OCI-LY1 (cell line): ENCODE measurements around the gene KCNMA1.

Experiments
- H2AFZ ChIP-seq: fragments of 200-600 bp; sonication (generic), shearing (Covaris generic); 2 replicates; pipeline ENCODE4 v1.6.0; 2014; ENCODE audit warnings: antibody characterized with exemption, mild to moderate bottlenecking, low read length
- H3F3A ChIP-seq: fragments of 200-600 bp; sonication (generic), shearing (Covaris generic); 2 replicates; pipeline ENCODE4 v1.6.0; 2014; ENCODE audit warnings: mild to moderate bottlenecking, antibody characterized with exemption, low read length, moderate library complexity; ENCODE audit not compliant: insufficient read depth
- H3K27ac ChIP-seq: fragments of 200-600 bp; sonication (generic); 2 replicates; pipeline ENCODE4 v1.5.1; 2014; ENCODE audit warnings: low read length, mixed run types, mild to moderate bottlenecking, low read depth; ENCODE audit not compliant: poor library complexity, severe bottlenecking
- H3K27me3 ChIP-seq: fragments of 200-600 bp; sonication (generic); 2 replicates; pipeline ENCODE4 v1.6.0; 2014; ENCODE audit warnings: antibody characterized with exemption, mild to moderate bottlenecking, low read length, moderate library complexity; ENCODE audit not compliant: insufficient read depth
- H3K36me3 ChIP-seq: fragments of 200-600 bp; sonication (generic); 2 replicates; pipeline ENCODE4 v1.6.1; 2014; ENCODE audit warnings: mild to moderate bottlenecking, antibody characterized with exemption, low read length, moderate library complexity, mixed read lengths; ENCODE audit not compliant: insufficient read depth
- H3K4me1 ChIP-seq: fragments of 200-600 bp; sonication (generic); 2 replicates; pipeline ENCODE4 v1.5.1; 2014; ENCODE audit warnings: mild to moderate bottlenecking, low read length, moderate library complexity; ENCODE audit not compliant: insufficient read depth, severe bottlenecking
- H3K4me2 ChIP-seq: fragments of 200-600 bp; sonication (generic), shearing (Covaris generic); 2 replicates; pipeline ENCODE4 v1.6.1; 2014; ENCODE audit warnings: low read length
- H3K4me3 ChIP-seq: fragments of 200-600 bp; sonication (generic); 2 replicates; pipeline ENCODE4 v1.5.1; 2014; ENCODE audit warnings: low read length, low read depth, mild to moderate bottlenecking, mixed read lengths; ENCODE audit not compliant: poor library complexity, severe bottlenecking
- H3K79me2 ChIP-seq: fragments of 200-600 bp; shearing (Covaris generic); 2 replicates; pipeline ENCODE4 v1.6.1; 2016; ENCODE audit warnings: mixed run types, low read length, mixed read lengths; ENCODE audit not compliant: insufficient read depth
- H3K9ac ChIP-seq: fragments of 200-600 bp; sonication (generic), shearing (Covaris generic); 2 replicates; pipeline ENCODE4 v1.6.1; 2014; ENCODE audit warnings: mild to moderate bottlenecking, low read length, mixed read lengths
- H3K9me2 ChIP-seq: fragments of 200-600 bp; sonication (generic), shearing (Covaris generic); 2 replicates; pipeline ENCODE4 v1.6.1; 2014; ENCODE audit warnings: low read depth, mild to moderate bottlenecking, low read length, mixed read lengths
- H3K9me3 ChIP-seq: fragments of 200-600 bp; shearing (Covaris generic); 2 replicates; pipeline ENCODE4 v1.6.1; 2014; ENCODE audit warnings: low read length, mixed read lengths
- H4K20me1 ChIP-seq: fragments of 200-600 bp; sonication (generic), shearing (Covaris generic); 2 replicates; pipeline ENCODE4 v1.6.0; 2016; ENCODE audit warnings: mild to moderate bottlenecking, low read length; ENCODE audit not compliant: insufficient read depth
- CTCF ChIP-seq: fragments of 200-600 bp; sonication (generic), shearing (Covaris generic); IDR thresholded peaks from 2 replicates; pipeline ENCODE4 v1.5.1; 2017; ENCODE audit warnings: mild to moderate bottlenecking, antibody characterized with exemption, low read length, moderate library complexity, mixed read lengths
- EZH2 ChIP-seq: fragments of 200-600 bp; sonication (generic), shearing (Covaris generic); IDR thresholded peaks from 2 replicates; pipeline ENCODE4 v1.8.0; 2017; ENCODE audit warnings: borderline replicate concordance, mixed run types, mild to moderate bottlenecking, antibody characterized with exemption, low read length, moderate library complexity, mixed read lengths

Gene KCNMA1

GRCh38 chr10:76901701-76902100 is 735.9 kb downstream of the KCNMA1 start:
- H3K79me2 ChIP-seq = no peaks in the 10 kb centered on the region
- H3K4me1 ChIP-seq = no peaks in the 10 kb centered on the region
- TF ChIP-seq EZH2 (no peak), CTCF (no peak)
- H2AFZ ChIP-seq = no peak overlapping the region
- H3K4me2 ChIP-seq = no peak overlapping the region
- no peaks in the 10 kb centered on the region for H3K36me3 ChIP-seq
- no peak overlapping the region for H3K9ac ChIP-seq
- no peaks in the 10 kb centered on the region for H4K20me1 ChIP-seq
- H3K27ac ChIP-seq = no peak overlapping the region
- H3K9me2 ChIP-seq = no peaks in the 10 kb centered on the region
- no peaks in the 10 kb centered on the region for H3K9me3 ChIP-seq
- H3F3A ChIP-seq = no peaks in the 10 kb centered on the region
- H3K27me3 ChIP-seq = no peaks in the 10 kb centered on the region
- H3K4me3 ChIP-seq = no peak overlapping the region

- Histone ChIP-seq H3F3A (no peaks in the 10 kb centered on the region), H3K9me3 (no peaks in the 10 kb centered on the region), H3K4me2 (no peak overlapping the region), H3K4me1 (no peaks in the 10 kb centered on the region), H3K27ac (no peak overlapping the region), H2AFZ (no peak overlapping the region), H3K9ac (no peak overlapping the region), H3K79me2 (no peaks in the 10 kb centered on the region), H3K36me3 (no peaks in the 10 kb centered on the region), H3K27me3 (no peaks in the 10 kb centered on the region), H4K20me1 (no peaks in the 10 kb centered on the region), H3K4me3 (no peak overlapping the region), H3K9me2 (no peaks in the 10 kb centered on the region)
- TF ChIP-seq CTCF (no peak), EZH2 (no peak)
These were observed 738.1 kb downstream of the KCNMA1 start for GRCh38 chr10:76899490-76899889.

GRCh38 chr10:76892766-76893479 is 744.7 kb downstream of the KCNMA1 start:
- H3K4me3 ChIP-seq = no peak overlapping the region
- no peak overlapping the region for H2AFZ ChIP-seq
- H4K20me1 ChIP-seq = no peaks in the 10 kb centered on the region
- TF ChIP-seq EZH2 (no peak), CTCF (no peak)
- H3K79me2 ChIP-seq = no peaks in the 10 kb centered on the region
- no peaks in the 10 kb centered on the region for H3K36me3 ChIP-seq
- H3K27me3 ChIP-seq = no peaks in the 10 kb centered on the region
- H3K9me2 ChIP-seq = no peaks in the 10 kb centered on the region
- H3K4me2 ChIP-seq = no peak overlapping the region
- no peaks in the 10 kb centered on the region for H3F3A ChIP-seq
- no peak overlapping the region for H3K27ac ChIP-seq
- H3K4me1 ChIP-seq = no peaks in the 10 kb centered on the region
- no peaks in the 10 kb centered on the region for H3K9me3 ChIP-seq
- H3K9ac ChIP-seq = no peak overlapping the region
